Mesenchymal stem cell (in vitro differentiated cells and primary cell): ENCODE results near the gene TNRC6C.

Experiments
- DNase-seq: peaks from one replicate; pipeline ENCODE4 v3.0.0-alpha.2; 2013
- H2AFZ ChIP-seq: one replicate; pipeline ENCODE4 v1.6.1; 2013; ENCODE audit warnings: low read depth, mild to moderate bottlenecking, control low read depth, inconsistent platforms, low read length, moderate library complexity
- H2AK5ac ChIP-seq: 2 replicates; pipeline ENCODE4 v1.6.1; 2013; ENCODE audit warnings: low read length, moderate library complexity, mild to moderate bottlenecking, inconsistent platforms; ENCODE audit not compliant: severe bottlenecking
- H2BK120ac ChIP-seq: one replicate; pipeline ENCODE4 v1.6.1; 2013; ENCODE audit warnings: low read depth, mild to moderate bottlenecking, inconsistent platforms, low read length, moderate library complexity
- H2BK12ac ChIP-seq, 2 experiments: one replicate each; pipeline ENCODE4 v1.6.1; 2013; ENCODE audit warnings: inconsistent platforms in 2 of 2, low read length in 2 of 2, mild to moderate bottlenecking in 2 of 2, moderate library complexity in 2 of 2, control low read depth in 1 of 2
- H2BK15ac ChIP-seq: one replicate; pipeline ENCODE4 v1.6.1; 2013; ENCODE audit warnings: mild to moderate bottlenecking, low read depth, inconsistent platforms; ENCODE audit not compliant: poor library complexity, severe bottlenecking
- H2BK5ac ChIP-seq: 2 replicates; pipeline ENCODE4 v1.6.1; 2013; ENCODE audit warnings: low read depth, mild to moderate bottlenecking, low read length, control low read depth, inconsistent platforms; ENCODE audit not compliant: poor library complexity, severe bottlenecking
- H3K14ac ChIP-seq, 2 experiments: one replicate each; pipeline ENCODE4 v1.6.1; 2013; ENCODE audit warnings: inconsistent platforms in 2 of 2, low read length in 2 of 2, control low read depth in 1 of 2, mild to moderate bottlenecking in 1 of 2, moderate library complexity in 1 of 2
- H3K18ac ChIP-seq, 2 experiments: one replicate each; pipeline ENCODE4 v1.6.1; 2013; ENCODE audit warnings: inconsistent platforms in 2 of 2, low read length in 2 of 2, control low read depth in 1 of 2, low read depth in 1 of 2, mild to moderate bottlenecking in 1 of 2
- H3K23ac ChIP-seq, 2 experiments: one replicate each; pipeline ENCODE4 v1.6.1; 2013; ENCODE audit warnings: inconsistent platforms in 2 of 2, low read length in 2 of 2, mild to moderate bottlenecking in 2 of 2, moderate library complexity in 2 of 2, control low read depth in 1 of 2
- H3K27ac ChIP-seq: 2 replicates; pipeline ENCODE4 v1.5.1; 2013; ENCODE audit warnings: mild to moderate bottlenecking, moderate library complexity, low read length, control low read depth, inconsistent platforms; ENCODE audit not compliant: poor library complexity, severe bottlenecking
- H3K27me3 ChIP-seq, 2 experiments: 2 replicates each; pipeline versions ENCODE4 v1.6.1 to v1.7.0; 2013; ENCODE audit warnings: low read length in 2 of 2, mild to moderate bottlenecking in 2 of 2, moderate library complexity in 2 of 2, control low read depth in 1 of 2, inconsistent platforms in 1 of 2; ENCODE audit not compliant: control insufficient read depth in 1 of 2, insufficient read depth in 1 of 2
- H3K36me3 ChIP-seq, 2 experiments: 2 replicates each; pipeline versions ENCODE4 v1.6.1 to v1.7.0; 2013; ENCODE audit warnings: low read length in 2 of 2, control low read depth in 1 of 2, inconsistent platforms in 1 of 2, low read depth in 1 of 2, mild to moderate bottlenecking in 1 of 2; ENCODE audit not compliant: insufficient read depth in 2 of 2, control insufficient read depth in 1 of 2
- H3K4ac ChIP-seq, 2 experiments: one replicate each; pipeline ENCODE4 v1.6.1; 2013; ENCODE audit warnings: inconsistent platforms in 2 of 2, low read length in 2 of 2, mild to moderate bottlenecking in 2 of 2, moderate library complexity in 2 of 2, control low read depth in 1 of 2, low read depth in 1 of 2
- H3K4me1 ChIP-seq: 2 replicates; pipeline ENCODE4 v1.6.1; 2013; ENCODE audit warnings: low read depth, low read length, control low read depth; ENCODE audit not compliant: control insufficient read depth, insufficient read depth
- H3K4me2 ChIP-seq: 2 replicates; pipeline ENCODE4 v1.6.1; 2013; ENCODE audit warnings: low read length, mild to moderate bottlenecking, inconsistent platforms; ENCODE audit not compliant: poor library complexity, severe bottlenecking
- H3K4me3 ChIP-seq, 2 experiments: 2 replicates each; pipeline versions ENCODE4 v1.5.1 to v1.7.0; 2013; ENCODE audit warnings: low read length in 2 of 2, mild to moderate bottlenecking in 2 of 2, control low read depth in 1 of 2, low read depth in 1 of 2; ENCODE audit not compliant: insufficient read depth in 1 of 2
- H3K79me1 ChIP-seq: replicated peaks from 2 replicates; pipeline ENCODE4 v1.6.1; 2013; ENCODE audit warnings: mild to moderate bottlenecking, control low read depth, low read length, inconsistent platforms; ENCODE audit not compliant: poor library complexity, severe bottlenecking
- H3K9ac ChIP-seq: 2 replicates; pipeline ENCODE4 v1.7.0; 2013; ENCODE audit warnings: mild to moderate bottlenecking, low read length, moderate library complexity
- H3K9me3 ChIP-seq: 2 replicates; pipeline ENCODE4 v1.7.0; 2013; ENCODE audit warnings: mild to moderate bottlenecking, low read length; ENCODE audit not compliant: control insufficient read depth
- H4K8ac ChIP-seq: one replicate; pipeline ENCODE4 v1.6.1; 2013; ENCODE audit warnings: inconsistent platforms, mild to moderate bottlenecking, low read length, moderate library complexity
- H4K91ac ChIP-seq: one replicate; pipeline ENCODE4 v1.6.1; 2013; ENCODE audit warnings: mild to moderate bottlenecking, low read length, inconsistent platforms
- WGBS: methylation state at CpG from one replicate; pipeline ENCODE4 v1.1.7; 2013; ENCODE audit warnings: mixed read lengths; 5-methylcytosine and 5-hydroxymethylcytosine counted together

Gene TNRC6C

DNA sequence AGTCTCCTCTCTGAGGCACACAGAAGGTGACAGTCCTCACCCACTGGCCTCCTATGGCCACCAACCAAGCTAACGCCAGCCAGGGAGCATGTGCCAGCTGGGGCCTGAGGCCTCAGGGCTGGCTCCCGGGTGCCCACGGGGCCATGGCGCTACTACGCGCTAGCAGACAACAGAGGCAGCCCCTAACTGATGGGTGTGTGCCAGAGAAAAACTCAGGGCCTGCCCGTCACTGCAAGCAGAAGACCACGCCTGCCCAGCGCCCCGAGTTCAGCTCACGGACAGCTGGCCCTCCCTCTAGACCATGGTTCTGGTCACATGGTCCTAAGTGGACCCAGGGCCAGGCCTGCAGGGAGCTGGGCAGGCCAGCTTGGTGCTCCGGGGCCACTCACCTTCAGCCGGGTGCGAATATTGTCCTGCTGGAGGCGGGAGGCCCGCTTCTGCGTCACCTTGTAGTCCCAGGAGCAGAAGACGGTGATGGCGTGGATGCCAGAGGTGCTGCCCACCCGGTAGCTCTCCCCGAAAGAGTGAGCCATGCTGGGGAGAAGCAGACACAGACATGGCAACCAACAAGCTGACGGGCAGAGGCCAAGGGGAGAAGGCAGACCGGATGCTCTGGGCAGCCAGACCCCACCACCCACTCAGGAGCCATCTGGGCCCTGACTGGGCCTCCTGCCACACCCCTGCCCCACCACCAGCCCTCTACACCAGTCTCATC is 163.9 kb downstream of the TNRC6C start:
- Histone ChIP-seq H2AK5ac (no peak overlapping the region), H4K91ac (no peak overlapping the region), H2AFZ (no peak overlapping the region), H3K4ac (no peak overlapping the region), H3K4me1 (peaks cover 21% of the 10 kb centered on the region), H4K8ac (no peak overlapping the region), H3K9me3 (no peaks in the 10 kb centered on the region), H3K36me3 (peaks cover 0 to 82% of the 10 kb centered on the region in 2 experiments), H2BK15ac (no peak overlapping the region), H3K4me3 (no peak overlapping the region), H3K4me2 (no peak overlapping the region), H2BK120ac (no peak overlapping the region), H3K18ac (no peak overlapping the region), H3K27me3 (peaks cover 0 to 16% of the 10 kb centered on the region in 2 experiments), H2BK12ac (no peak overlapping the region), H3K9ac (no peak overlapping the region), H3K79me1 (peaks cover 29% of the 10 kb centered on the region), H3K27ac (no peak overlapping the region), H2BK5ac (no peak overlapping the region), H3K23ac (no peak overlapping the region), H3K14ac (no peak overlapping the region)
- DNase-seq: no peak
- WGBS: 96% methylated on average over 22 of the region's 23 CpGs

DNA sequence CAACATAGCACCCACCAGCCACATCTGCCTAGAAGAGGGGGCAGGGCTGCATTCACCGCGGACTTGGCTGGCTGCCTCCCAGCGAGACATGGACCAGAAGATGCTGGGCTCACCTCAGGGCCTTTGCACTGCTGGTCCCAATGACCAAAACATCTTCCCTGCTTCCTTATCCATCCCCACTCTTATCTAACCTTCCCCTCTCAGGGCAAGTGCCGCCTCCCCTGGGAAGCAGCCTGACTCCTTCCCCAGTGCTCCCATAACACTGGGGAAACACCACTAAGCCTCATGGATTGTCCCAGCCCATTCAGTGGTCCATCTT is 164.4 kb downstream of the TNRC6C start:
- no peak overlapping the region for H2BK5ac ChIP-seq
- no peak overlapping the region for H2BK12ac ChIP-seq
- H3K14ac ChIP-seq: no peak overlapping the region
- H2BK15ac ChIP-seq: no peak overlapping the region
- no peak overlapping the region for H3K4me2 ChIP-seq
- H3K4ac ChIP-seq: no peak overlapping the region
- H4K91ac ChIP-seq: no peak overlapping the region
- H2AFZ ChIP-seq: no peak overlapping the region
- H3K18ac ChIP-seq: no peak overlapping the region
- no peaks in the 10 kb centered on the region for H3K9me3 ChIP-seq
- H3K23ac ChIP-seq: no peak overlapping the region
- H4K8ac ChIP-seq: no peak overlapping the region
- peaks cover 31% of the 10 kb centered on the region for H3K79me1 ChIP-seq
- peaks cover 26% of the 10 kb centered on the region for H3K4me1 ChIP-seq
- no peak for DNase-seq
- 97% methylated on average over 4 of the region's 4 CpGs for WGBS
- no peak overlapping the region for H2AK5ac ChIP-seq
- no peak overlapping the region for H3K27ac ChIP-seq
- H3K4me3 ChIP-seq: no peak overlapping the region
- no peak overlapping the region for H2BK120ac ChIP-seq
- H3K36me3 ChIP-seq: peaks cover 0 to 76% of the 10 kb centered on the region in 2 experiments
- no peak overlapping the region for H3K9ac ChIP-seq
- H3K27me3 ChIP-seq: peaks cover 0 to 19% of the 10 kb centered on the region in 2 experiments

DNA sequence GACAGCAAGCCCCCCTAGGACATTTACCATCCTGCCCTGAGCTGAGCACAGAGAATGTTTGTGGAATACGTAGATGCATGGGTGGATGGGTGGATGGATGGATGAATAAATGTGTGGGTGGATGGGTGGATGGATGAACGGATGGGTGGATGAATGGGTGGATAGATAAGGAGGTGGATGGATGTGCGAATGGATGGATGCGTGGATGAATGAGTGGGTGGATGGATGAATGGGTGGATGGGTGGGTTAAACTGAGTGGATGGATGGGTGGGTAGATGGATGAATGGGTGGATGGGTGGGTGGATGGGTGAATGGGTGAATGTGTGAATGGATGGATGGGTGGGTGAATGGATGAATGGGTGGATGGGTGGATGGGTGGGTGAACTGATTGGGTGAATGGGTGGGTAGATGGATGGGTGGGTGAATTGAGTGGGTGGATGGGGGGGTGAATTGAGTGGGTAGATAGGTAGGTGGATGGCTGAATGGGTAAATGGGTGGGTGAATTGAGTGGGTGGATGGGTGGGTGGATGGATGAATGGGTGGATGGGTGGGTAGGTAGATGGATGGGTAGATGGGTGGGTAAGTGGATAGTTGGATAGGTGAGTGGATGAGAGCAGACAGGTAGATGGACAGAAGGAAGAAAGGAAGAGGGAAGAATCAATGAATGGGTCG is 164.9 kb downstream of the TNRC6C start:
- DNase-seq: no peak
- no peak overlapping the region for H3K4ac ChIP-seq
- no peaks in the 10 kb centered on the region for H3K9me3 ChIP-seq
- no peak overlapping the region for H2BK15ac ChIP-seq
- H3K4me2 ChIP-seq: no peak overlapping the region
- H2BK12ac ChIP-seq: no peak overlapping the region
- H3K36me3 ChIP-seq: peaks cover 0 to 73% of the 10 kb centered on the region in 2 experiments
- H3K18ac ChIP-seq: no peak overlapping the region
- H2BK5ac ChIP-seq: no peak overlapping the region
- peaks cover 31% of the 10 kb centered on the region for H3K79me1 ChIP-seq
- H4K8ac ChIP-seq: no peak overlapping the region
- H3K27me3 ChIP-seq: peaks cover 0 to 20% of the 10 kb centered on the region in 2 experiments
- H3K27ac ChIP-seq: no peak overlapping the region
- H3K14ac ChIP-seq: no peak overlapping the region
- WGBS: 96% methylated on average over 5 of the region's 5 CpGs
- no peak overlapping the region for H3K23ac ChIP-seq
- no peak overlapping the region for H3K4me3 ChIP-seq
- H3K9ac ChIP-seq: no peak overlapping the region
- no peak overlapping the region for H4K91ac ChIP-seq
- no peak overlapping the region for H2AFZ ChIP-seq
- no peak overlapping the region for H2AK5ac ChIP-seq
- peaks cover 28% of the 10 kb centered on the region for H3K4me1 ChIP-seq
- H2BK120ac ChIP-seq: no peak overlapping the region

DNA sequence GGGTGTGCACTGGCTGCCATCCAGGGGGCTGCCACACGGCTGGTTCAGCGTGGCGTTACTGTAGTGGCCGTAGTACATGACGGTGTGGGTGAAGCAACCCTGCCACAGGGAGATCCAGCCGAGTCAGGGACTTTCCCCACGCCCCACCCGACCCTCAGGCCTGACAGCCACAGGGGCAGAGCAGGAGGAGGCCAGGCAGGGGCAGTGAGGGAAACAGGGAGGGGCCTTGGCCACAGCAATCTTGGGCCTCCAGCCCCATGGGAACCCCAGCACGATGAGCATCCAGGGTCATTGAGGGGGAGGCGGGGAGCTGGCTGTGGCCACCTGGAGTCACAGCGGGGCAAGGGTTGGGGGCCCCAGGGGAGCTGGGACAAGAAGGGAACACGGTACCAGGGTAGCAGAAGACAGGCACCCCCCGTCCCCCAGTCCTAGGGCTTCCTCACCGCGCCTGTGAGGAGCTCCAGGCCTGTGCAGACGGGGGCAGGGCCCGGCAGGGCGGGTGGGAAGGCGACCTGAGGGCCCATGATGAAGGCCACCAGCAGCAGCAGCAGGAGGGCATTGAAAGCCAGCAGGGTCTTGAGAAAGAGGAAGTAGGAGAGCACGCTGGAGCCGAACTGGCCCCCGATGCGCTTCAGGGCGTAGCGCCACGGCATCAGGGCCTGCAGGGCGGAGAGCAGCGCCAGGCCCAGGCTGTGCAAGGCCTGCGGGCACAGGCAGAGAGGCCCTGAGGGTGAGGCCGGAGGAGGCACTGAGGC is 165.8 kb downstream of the TNRC6C start:
- Histone ChIP-seq H4K91ac (no peak overlapping the region), H3K27ac (no peak overlapping the region), H3K18ac (no peak overlapping the region), H3K4me1 (peaks cover 31% of the 10 kb centered on the region), H2BK5ac (no peak overlapping the region), H2BK12ac (no peak overlapping the region), H3K4me3 (peak overlapping the region in 1 of 2 experiments; percentile 4), H2BK15ac (no peak overlapping the region), H4K8ac (no peak overlapping the region), H3K23ac (no peak overlapping the region), H3K4me2 (no peak overlapping the region), H3K14ac (no peak overlapping the region), H3K36me3 (peaks cover 0 to 65% of the 10 kb centered on the region in 2 experiments), H3K9me3 (no peaks in the 10 kb centered on the region), H2AFZ (no peak overlapping the region), H3K9ac (no peak overlapping the region), H3K79me1 (peaks cover 29% of the 10 kb centered on the region), H2AK5ac (no peak overlapping the region), H2BK120ac (no peak overlapping the region), H3K4ac (no peak overlapping the region), H3K27me3 (peaks cover 0 to 27% of the 10 kb centered on the region in 2 experiments)
- WGBS: 97% methylated on average over 30 of the region's 30 CpGs
- no peak for DNase-seq
